H1 (cell line): ENCODE measurements around the gene TERF2IP. TPM values are rescaled to one million over a fixed set of nuclear protein-coding genes. Genes with fewer than 3 reads are reported as not detected.

Experiments used
- CTCF ChIA-PET: fragments of 300-600 bp; sonication (Branson Sonifier 250); formaldehyde crosslinking; loops from one replicate; lab custom pipeline; 2021; ENCODE audit not compliant: partially characterized antibody; lab: Charles Lee
- POLR2A ChIA-PET: fragments of 300-600 bp; sonication (Branson Sonifier 250); formaldehyde crosslinking; loops from one replicate; lab custom pipeline; 2021; ENCODE audit warnings: inconsistent platforms; ENCODE audit not compliant: partially characterized antibody; lab: Charles Lee
- DNase-seq, 2 experiments: peaks; one replicate each; pipeline versions ENCODE4 v3.0.0 to v3.0.0-alpha.2; 2010 to 2022; ENCODE audit warnings: low spot score in 2 of 2, low read depth in 1 of 2, mixed read lengths in 1 of 2
- FAIRE-seq: peaks from 2 replicates; lab custom pipeline; 2011; peaks lifted over from hg19 to GRCh38; lab: Jason Lieb, UNC
- H2AFZ ChIP-seq: 2 replicates; pipeline ENCODE4 v1.8.1; 2012; ENCODE audit warnings: low read length, inconsistent platforms
- H2AK5ac ChIP-seq: 2 replicates; pipeline ENCODE4 v1.6.1; 2013; ENCODE audit warnings: low read depth, low read length
- H2BK120ac ChIP-seq: replicated peaks from 2 replicates; pipeline ENCODE3; 2013; ENCODE audit warnings: low read depth, low read length, inconsistent platforms
- H2BK12ac ChIP-seq: 2 replicates; pipeline ENCODE4 v1.6.1; 2013; ENCODE audit warnings: low read depth, low read length
- H2BK15ac ChIP-seq: 2 replicates; pipeline ENCODE4 v1.6.1; 2013; ENCODE audit warnings: low read length
- H2BK20ac ChIP-seq: 2 replicates; pipeline ENCODE4 v1.6.1; 2013; ENCODE audit warnings: low read length
- H2BK5ac ChIP-seq: 2 replicates; pipeline ENCODE4 v1.6.1; 2013; ENCODE audit warnings: low read depth, low read length
- H3K14ac ChIP-seq: 2 replicates; pipeline ENCODE4 v1.6.1; 2013; ENCODE audit warnings: inconsistent platforms; ENCODE audit not compliant: insufficient read length
- H3K18ac ChIP-seq: 2 replicates; pipeline ENCODE4 v1.6.1; 2013; ENCODE audit warnings: low read length; ENCODE audit errors: extremely low read depth
- H3K23ac ChIP-seq: 2 replicates; pipeline ENCODE4 v1.6.1; 2013; ENCODE audit warnings: inconsistent platforms; ENCODE audit not compliant: insufficient read length
- H3K23me2 ChIP-seq: 2 replicates; pipeline ENCODE4 v1.6.1; 2013; ENCODE audit warnings: low read depth, low read length
- H3K27ac ChIP-seq: 2 replicates; pipeline ENCODE4 v1.6.1; 2011; ENCODE audit warnings: low read depth, low read length, inconsistent platforms
- H3K27me3 ChIP-seq, 4 experiments: replicated peaks in 1 of 4; 1 replicate in 1 of 4; 2 replicates in 3 of 4; pipeline versions ENCODE4 v1.6.1 to v1.8.1; 2011 to 2013; ENCODE audit warnings: low read length in 3 of 4, mild to moderate bottlenecking in 3 of 4, inconsistent platforms in 2 of 4, mixed read lengths in 2 of 4, moderate library complexity in 1 of 4; ENCODE audit not compliant: control insufficient read depth in 3 of 4, insufficient read depth in 3 of 4; ENCODE audit errors: extremely low read depth in 1 of 4
- H3K36me3 ChIP-seq, 4 experiments: 2 replicates each; pipeline versions ENCODE4 v1.6.1 to v1.8.1; 2011 to 2013; ENCODE audit warnings: mild to moderate bottlenecking in 4 of 4, low read length in 3 of 4, moderate library complexity in 2 of 4, control low read depth in 1 of 4, inconsistent platforms in 1 of 4; ENCODE audit not compliant: insufficient read depth in 4 of 4, control insufficient read depth in 2 of 4
- H3K4ac ChIP-seq: replicated peaks from 2 replicates; pipeline ENCODE3; 2013; ENCODE audit warnings: low read length, low read depth, mixed read lengths, inconsistent platforms; ENCODE audit not compliant: insufficient read length
- H3K4me1 ChIP-seq, 4 experiments: replicated peaks in 1 of 4; 1 replicate in 1 of 4; 2 replicates in 3 of 4; pipeline versions ENCODE4 v1.6.1 to v1.8.1; 2011 to 2013; ENCODE audit warnings: low read length in 3 of 4, inconsistent platforms in 2 of 4, mixed read lengths in 1 of 4; ENCODE audit not compliant: insufficient read depth in 4 of 4, control insufficient read depth in 3 of 4
- H3K4me2 ChIP-seq, 2 experiments: 2 replicates each; pipeline versions ENCODE4 v1.6.1 to v1.8.1; 2011 to 2013; ENCODE audit warnings: low read depth in 2 of 2, low read length in 2 of 2, control low read depth in 1 of 2, inconsistent platforms in 1 of 2, mild to moderate bottlenecking in 1 of 2; ENCODE audit not compliant: insufficient read depth in 1 of 2
- H3K4me3 ChIP-seq, 4 experiments: fragments of 200-600, 300-600 bp in 1 of 4; sonication (generic), shearing (Covaris generic), sonication (Bioruptor Twin) in 1 of 4; 2 replicates each; pipeline versions ENCODE4 v1.5.1 to v1.8.1; 2011 to 2016; ENCODE audit warnings: low read length in 4 of 4, low read depth in 3 of 4, control low read depth in 2 of 4, inconsistent platforms in 2 of 4, mild to moderate bottlenecking in 2 of 4, mixed read lengths in 1 of 4, moderate library complexity in 1 of 4; ENCODE audit not compliant: insufficient read depth in 2 of 4; ENCODE audit errors: extremely low read depth in 1 of 4
- H3K56ac ChIP-seq: replicated peaks from 2 replicates; pipeline ENCODE3; 2013; ENCODE audit warnings: low read depth, mild to moderate bottlenecking, mixed read lengths, low read length, inconsistent platforms; ENCODE audit not compliant: insufficient read length
- H3K79me1 ChIP-seq: 2 replicates; pipeline ENCODE4 v1.6.1; 2013; ENCODE audit warnings: low read depth, low read length, control low read depth
- H3K79me2 ChIP-seq, 2 experiments: 2 replicates each; pipeline versions ENCODE4 v1.6.1 to v1.8.1; 2012 to 2013; ENCODE audit warnings: low read length in 2 of 2, mild to moderate bottlenecking in 2 of 2, inconsistent platforms in 1 of 2; ENCODE audit not compliant: insufficient read depth in 2 of 2, control insufficient read depth in 1 of 2
- H3K9ac ChIP-seq, 4 experiments: replicated peaks in 1 of 4; 1 replicate in 1 of 4; 2 replicates in 3 of 4; pipeline versions ENCODE4 v1.6.1 to v1.8.1; 2011 to 2013; ENCODE audit warnings: low read depth in 3 of 4, low read length in 3 of 4, control low read depth in 2 of 4, mild to moderate bottlenecking in 2 of 4, moderate library complexity in 2 of 4, inconsistent platforms in 1 of 4; ENCODE audit errors: extremely low read depth in 1 of 4
- H3K9me3 ChIP-seq, 2 experiments: 2 replicates each; pipeline versions ENCODE4 v1.6.1 to v1.8.1; 2012 to 2013; ENCODE audit warnings: mild to moderate bottlenecking in 2 of 2, moderate library complexity in 2 of 2, control low read depth in 1 of 2, inconsistent platforms in 1 of 2, low read depth in 1 of 2, low read length in 1 of 2, mixed read lengths in 1 of 2; ENCODE audit not compliant: insufficient read depth in 2 of 2
- H4K20me1 ChIP-seq, 2 experiments: replicated peaks in 1 of 2; 2 replicates each; pipeline versions ENCODE3 to v1.8.1; 2011 to 2013; ENCODE audit warnings: inconsistent platforms in 2 of 2, low read length in 2 of 2, mild to moderate bottlenecking in 1 of 2; ENCODE audit not compliant: insufficient read depth in 2 of 2, control insufficient read depth in 1 of 2
- H4K5ac ChIP-seq: 2 replicates; pipeline ENCODE4 v1.6.1; 2013; ENCODE audit warnings: low read length, low read depth, mixed read lengths, inconsistent platforms; ENCODE audit not compliant: insufficient read length
- H4K8ac ChIP-seq: 2 replicates; pipeline ENCODE4 v1.8.0; 2013; ENCODE audit warnings: mild to moderate bottlenecking, moderate library complexity, low read length, inconsistent platforms; ENCODE audit not compliant: insufficient read depth; ENCODE audit errors: extremely low read depth
- H4K91ac ChIP-seq: replicated peaks from 2 replicates; pipeline ENCODE3; 2013; ENCODE audit warnings: low read length, mixed read lengths, inconsistent platforms; ENCODE audit not compliant: insufficient read length
- BACH1 ChIP-seq: IDR thresholded peaks from 2 replicates; pipeline ENCODE4 v1.6.1; 2012; ENCODE audit warnings: low read length, improper control_type of control experiment
- BRCA1 ChIP-seq: IDR thresholded peaks from 2 replicates; pipeline ENCODE4 v1.6.1; 2012; ENCODE audit warnings: low read depth, low read length, improper control_type of control experiment
- CTBP2 ChIP-seq: IDR thresholded peaks from 2 replicates; pipeline ENCODE4 v1.7.0; 2011; ENCODE audit warnings: borderline replicate concordance, mild to moderate bottlenecking, moderate library complexity, mixed read lengths, low read length; ENCODE audit not compliant: insufficient read depth, insufficient read length
- KDM4A ChIP-seq: IDR thresholded peaks from one replicate; pipeline ENCODE4 v1.7.1; 2012; ENCODE audit warnings: low read depth, mild to moderate bottlenecking, moderate library complexity, low read length, inconsistent platforms; ENCODE audit not compliant: severe bottlenecking
- PHF8 ChIP-seq: fragments of 200-600 bp; sonication (generic); conservative IDR thresholded peaks from 2 replicates; pipeline ENCODE4 v1.7.1; 2012; ENCODE audit warnings: low read depth, mild to moderate bottlenecking, inconsistent platforms, low read length, moderate library complexity
- POU5F1 ChIP-seq: IDR thresholded peaks from 2 replicates; pipeline ENCODE4 v1.6.1; 2011; ENCODE audit warnings: low read depth, mild to moderate bottlenecking, low read length, moderate library complexity
- RNF2 ChIP-seq: fragments of 200-900, 300-1000 bp; sonication (generic); IDR thresholded peaks from 2 replicates; pipeline ENCODE4 v1.7.1; 2016; ENCODE audit warnings: borderline replicate concordance, low read depth, mild to moderate bottlenecking, antibody characterized with exemption, low read length; ENCODE audit not compliant: poor library complexity, severe bottlenecking; ENCODE audit errors: missing control alignments
- SP1 ChIP-seq: IDR thresholded peaks from 2 replicates; pipeline ENCODE4 v1.6.1; 2011; ENCODE audit warnings: low read depth, low read length
- TAF1 ChIP-seq: IDR thresholded peaks from 2 replicates; pipeline ENCODE4 v1.6.1; 2011; ENCODE audit warnings: mild to moderate bottlenecking, low read depth, low read length
- TEAD4 ChIP-seq: IDR thresholded peaks from 2 replicates; pipeline ENCODE4 v1.6.1; 2012; ENCODE audit warnings: low read depth, low read length, inconsistent platforms, mixed read lengths
- WGBS, 2 experiments: shearing (Covaris generic) in 1 of 2; methylation state at CpG; one replicate each; pipeline versions ENCODE4 v1.1.6 to v1.1.7; 2013 to 2015; ENCODE audit warnings: low lambda C conversion rate in 2 of 2, mixed read lengths in 2 of 2, inconsistent platforms in 1 of 2, low coverage in 1 of 2, missing lambda C conversion rate in 1 of 2; ENCODE audit not compliant: insufficient replicate concordance in 2 of 2, insufficient coverage in 1 of 2, insufficient read length in 1 of 2; ENCODE audit errors: extremely low coverage in 1 of 2, missing lambda C conversion rate in 1 of 2; 5-methylcytosine and 5-hydroxymethylcytosine counted together
- polyA plus RNA-seq, 7 experiments: library from polyadenylated mRNA; depleted of rRNA in 3 of 7; stranded (reverse) in 5 of 7; unstranded in 2 of 7; fragments of >200 nt in 5 of 7; fragments of 200-250 nt in 2 of 7; gene quantifications; 1 replicate in 5 of 7; 2 replicates in 1 of 7; 4 replicates in 1 of 7; pipeline versions ENCODE4 v1.2.1 to v1.2.3, GENCODE V29; 2011 to 2013; ENCODE audit warnings: missing spikeins in 2 of 7, mixed read lengths in 2 of 7
- total RNA-seq: library from RNA; stranded (reverse); fragmentation: NEBNext Ultra II Directional; extraction: Animal tissue kit (Norgen Biotek cat#: 25700); gene quantifications from 2 replicates; pipeline ENCODE4 v1.2.1, GENCODE V29; 2021
- TF ChIP-seq, protein P1 (sequence below): IDR thresholded peaks from 2 replicates; pipeline ENCODE4 v1.6.1; 2012; ENCODE audit warnings: inconsistent platforms

The TERF2IP gene
- total and polyA plus RNA-seq, 2 of the 8 experiments (the other 6 are each of a cell fraction or from before 2014, with no cell fraction given) = 5.5 to 15.1 TPM

DNA sequence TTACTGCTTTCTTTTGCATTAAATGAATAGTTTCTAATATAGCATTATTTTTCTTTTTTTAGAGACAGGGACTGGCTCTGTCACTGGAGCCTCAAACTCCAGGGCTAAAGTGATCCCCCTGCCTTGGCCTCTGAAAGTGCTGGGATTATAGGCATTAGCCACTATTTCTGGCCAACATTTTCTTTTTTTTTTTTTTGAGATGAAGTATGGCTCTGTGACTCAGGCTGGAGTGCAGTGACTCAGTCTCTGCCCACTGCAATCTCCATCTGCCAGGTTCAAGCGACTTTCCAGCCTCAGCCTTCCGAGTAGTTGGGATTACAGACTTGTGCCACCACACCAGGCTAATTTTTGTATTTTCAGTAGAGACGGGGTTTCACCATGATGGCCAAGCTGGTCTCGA is 55.7 kb downstream of the TERF2IP start:
- TF ChIP-seq BACH1 (no peak), RNF2 (no peak), SP1 (no peak), BRCA1 (no peak), TEAD4 (no peak), TAF1 (no peak), KDM4A (no peak), PHF8 (no peak), POU5F1 (no peak), CTBP2 (no peak)
- TF ChIP-seq, protein P1, sequence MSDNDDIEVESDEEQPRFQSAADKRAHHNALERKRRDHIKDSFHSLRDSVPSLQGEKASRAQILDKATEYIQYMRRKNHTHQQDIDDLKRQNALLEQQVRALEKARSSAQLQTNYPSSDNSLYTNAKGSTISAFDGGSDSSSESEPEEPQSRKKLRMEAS = no peak
- Histone ChIP-seq H3K27me3 (no peaks in the 10 kb centered on the region), H3K56ac (no peak overlapping the region), H3K9me3 (0 out of 4 replicates have a peak, but pooled peaks cover 3 to 10% of the 10 kb centered on the region in 2 experiments), H2AK5ac (no peak overlapping the region), H3K23me2 (no peaks in the 10 kb centered on the region), H3K9ac (no peak overlapping the region), H2BK120ac (no peak overlapping the region), H3K4me2 (no peak overlapping the region), H2BK15ac (no peak overlapping the region), H2BK20ac (no peak overlapping the region), H3K4ac (no peak overlapping the region), H3K23ac (no peak overlapping the region), H3K4me3 (no peak overlapping the region), H3K18ac (no peak overlapping the region), H3K14ac (no peak overlapping the region), H2BK5ac (no peak overlapping the region), H3K79me2 (no peaks in the 10 kb centered on the region), H3K79me1 (no peaks in the 10 kb centered on the region), H2AFZ (no peak overlapping the region), H4K20me1 (no peaks in the 10 kb centered on the region), H4K5ac (no peak overlapping the region), H3K27ac (no peak overlapping the region), H4K8ac (no peak overlapping the region), H3K4me1 (no peaks in the 10 kb centered on the region; a peak in 1 of 7 replicates), H4K91ac (no peak overlapping the region), H3K36me3 (no peaks in the 10 kb centered on the region), H2BK12ac (no peak overlapping the region)
- DNase-seq = no peak
- ChIA-PET POLR2A (no interaction called here), CTCF (no interaction called here)
- FAIRE-seq = no peak
- WGBS, 2 experiments = 90% methylated on average over 4 of the region's 4 CpGs; no CpG with 5 or more reads in 1 of the 2 experiments
